K562 (cell line): Measurements from ENCODE around the gene NME7. TPM values are rescaled to one million over a fixed set of nuclear protein-coding genes. Genes with fewer than 3 reads are reported as not detected.

ENCODE experiments used
- ATAC-seq: fragments of 200-7000 bp; cut with Tn5 transposase; 3 replicates; pipeline ENCODE4 v1.9.1; 2020; ENCODE audit warnings: moderate library complexity
- BruUV-seq: library from RNA; stranded (reverse); fragments of 400-500 nt; replicated peaks from 2 replicates; lab custom pipeline; 2021; lab: Mats Ljungman, UMichigan
- CTCF ChIA-PET: fragments of 300-600 bp; formaldehyde crosslinking; extraction: SDS; loops from one replicate; lab custom pipeline; 2021; ENCODE audit warnings: low intra/inter-chr PET ratio; lab: Yijun Ruan, JAX
- POLR2A ChIA-PET: fragments of 300-600, 350-650 bp; sonication (Branson Sonifier 250); formaldehyde crosslinking; extraction: SDS; loops from one replicate; lab custom pipeline; 2021; ENCODE audit warnings: antibody characterized with exemption, inconsistent platforms; lab: Yijun Ruan, JAX
- DNase-seq, 4 experiments: peaks; one replicate each; pipeline versions ENCODE4 v3.0.0 to v3.0.0-alpha.2; 2011 to 2018; ENCODE audit warnings: low spot score in 3 of 4, mixed read lengths in 3 of 4; ENCODE audit errors: extremely low read depth in 1 of 4
- FAIRE-seq: peaks from 2 replicates; lab custom pipeline; 2011; peaks lifted over from hg19 to GRCh38; lab: Jason Lieb, UNC
- H2AFZ ChIP-seq: 2 replicates; pipeline ENCODE4 v1.6.0; 2011; ENCODE audit warnings: low read depth, low read length, control low read depth, inconsistent platforms
- H3K27ac ChIP-seq: fragments of 200-600 bp; 3 replicates; pipeline ENCODE4 v1.8.0; 2011; ENCODE audit warnings: low read depth, mild to moderate bottlenecking, control low read depth, inconsistent platforms, low read length, moderate library complexity, mixed read lengths; ENCODE audit errors: extremely low read depth
- H3K27me3 ChIP-seq, 2 experiments: fragments of 300-600 bp in 1 of 2; 2 replicates in 1 of 2; 3 replicates in 1 of 2; pipeline versions ENCODE4 v1.6.0 to v1.8.0; 2011; ENCODE audit warnings: inconsistent platforms in 2 of 2, low read length in 2 of 2, mild to moderate bottlenecking in 1 of 2, mixed read lengths in 1 of 2, moderate library complexity in 1 of 2; ENCODE audit not compliant: control insufficient read depth in 2 of 2, insufficient read depth in 2 of 2
- H3K36me3 ChIP-seq: fragments of 300-600 bp; 3 replicates; pipeline ENCODE4 v1.8.0; 2011; ENCODE audit warnings: mild to moderate bottlenecking, low read length, inconsistent platforms; ENCODE audit not compliant: control insufficient read depth, insufficient read depth
- H3K4me1 ChIP-seq, 2 experiments: fragments of 200-600 bp in 1 of 2; replicated peaks in 1 of 2; 2 replicates in 1 of 2; 3 replicates in 1 of 2; pipeline versions ENCODE4 v1.5.1 to v1.8.0; 2011; ENCODE audit warnings: inconsistent platforms in 2 of 2, low read length in 2 of 2, mild to moderate bottlenecking in 1 of 2, mixed read lengths in 1 of 2, moderate library complexity in 1 of 2; ENCODE audit not compliant: control insufficient read depth in 2 of 2, insufficient read depth in 2 of 2
- H3K4me2 ChIP-seq: 2 replicates; pipeline ENCODE4 v1.6.1; 2011; ENCODE audit warnings: low read length, control low read depth, inconsistent platforms, mixed read lengths; ENCODE audit not compliant: insufficient read depth
- H3K4me3 ChIP-seq: fragments of 200-600 bp; sonication (generic), shearing (Covaris generic); 2 replicates; pipeline ENCODE4 v1.5.1; 2016; ENCODE audit warnings: control low read depth, inconsistent platforms
- H3K79me2 ChIP-seq: fragments of 200-600 bp; 3 replicates; pipeline ENCODE4 v1.8.0; 2011; ENCODE audit warnings: low read length, inconsistent platforms; ENCODE audit not compliant: control insufficient read depth, insufficient read depth
- H3K9ac ChIP-seq, 2 experiments: 2 replicates each; pipeline versions ENCODE4 v1.6.0 to v1.6.1; 2011; ENCODE audit warnings: low read depth in 2 of 2, low read length in 2 of 2, control low read depth in 1 of 2, inconsistent platforms in 1 of 2, mild to moderate bottlenecking in 1 of 2, mixed read lengths in 1 of 2; ENCODE audit not compliant: insufficient read depth in 1 of 2
- H3K9me1 ChIP-seq: one replicate; pipeline ENCODE4 v1.6.0; 2011; ENCODE audit warnings: inconsistent platforms, mild to moderate bottlenecking, low read length, moderate library complexity; ENCODE audit not compliant: control insufficient read depth, insufficient read depth
- H3K9me3 ChIP-seq: replicated peaks from 2 replicates; pipeline ENCODE4 v1.5.1; 2011; ENCODE audit warnings: low read depth, low read length, inconsistent platforms; ENCODE audit not compliant: control insufficient read depth, insufficient read depth
- H4K20me1 ChIP-seq: replicated peaks from 2 replicates; pipeline ENCODE4 v1.6.1; 2011; ENCODE audit warnings: low read length, inconsistent platforms, mixed read lengths; ENCODE audit not compliant: control insufficient read depth, insufficient read depth
- CBX3 ChIP-seq, 2 experiments: IDR thresholded peaks; 1 replicate in 1 of 2; 2 replicates in 1 of 2; pipeline ENCODE4 v1.6.1; 2012; ENCODE audit warnings: inconsistent platforms in 2 of 2, low read length in 2 of 2, borderline replicate concordance in 1 of 2, control low read depth in 1 of 2
- ILK ChIP-seq: fragments of 450-650 bp; IDR thresholded peaks from 2 replicates; pipeline ENCODE4 v1.6.1; 2016; ENCODE audit warnings: missing genetic modification characterization, low read depth, mild to moderate bottlenecking, missing compliant biosample characterization, moderate library complexity, borderline replicate concordance
- MEIS2 ChIP-seq: fragments of 450-650 bp; IDR thresholded peaks from 2 replicates; pipeline ENCODE4 v1.6.1; 2014; ENCODE audit warnings: mild to moderate bottlenecking; ENCODE audit not compliant: partially characterized antibody
- NR2C2 ChIP-seq, 2 experiments: fragments of 200-800 bp in 1 of 2; sonication (Bioruptor generic) in 1 of 2; sonication (generic) in 1 of 2; formaldehyde crosslinking in 1 of 2; IDR thresholded peaks; 2 replicates each; pipeline versions ENCODE4 v1.6.1 to v1.8.0; 2016 to 2022; ENCODE audit warnings: mild to moderate bottlenecking in 1 of 2, missing compliant biosample characterization in 1 of 2, missing genetic modification characterization in 1 of 2, missing genetic modification reagents in 1 of 2
- POLR2AphosphoS5 ChIP-seq: IDR thresholded peaks from 2 replicates; pipeline ENCODE4 v1.6.1; 2011; ENCODE audit warnings: mild to moderate bottlenecking, low read depth, low read length, moderate library complexity; ENCODE audit not compliant: control insufficient read depth, insufficient read depth
- TEAD4 ChIP-seq, 2 experiments: sonication (generic) in 1 of 2; formaldehyde crosslinking in 1 of 2; IDR thresholded peaks; 2 replicates each; pipeline versions ENCODE4 v1.6.1 to v1.8.0; 2012 to 2022; ENCODE audit warnings: borderline replicate concordance in 1 of 2, inconsistent platforms in 1 of 2, low read length in 1 of 2, mild to moderate bottlenecking in 1 of 2, missing genetic modification reagents in 1 of 2
- VEZF1 ChIP-seq: fragments of 200-800 bp; sonication (Bioruptor generic); IDR thresholded peaks from 2 replicates; pipeline ENCODE4 v1.6.1; 2017; ENCODE audit warnings: missing genetic modification characterization, missing compliant biosample characterization
- ZBED1 ChIP-seq: IDR thresholded peaks from 2 replicates; pipeline ENCODE4 v1.6.1; 2014
- ZFP91 ChIP-seq: sonication (generic); formaldehyde crosslinking; IDR thresholded peaks from 2 replicates; pipeline ENCODE4 v1.8.0; 2022; ENCODE audit warnings: mild to moderate bottlenecking, missing genetic modification reagents
- ZNF175 ChIP-seq: fragments of 200-800 bp; sonication (Bioruptor generic); IDR thresholded peaks from 2 replicates; pipeline ENCODE4 v1.6.1; 2016; ENCODE audit warnings: low read depth, mild to moderate bottlenecking, missing genetic modification characterization, missing compliant biosample characterization
- ZNF316 ChIP-seq: fragments of 450-650 bp; IDR thresholded peaks from 2 replicates; pipeline ENCODE4 v1.6.1; 2016
- ZNF347 ChIP-seq: fragments of 450-650 bp; formaldehyde crosslinking; IDR thresholded peaks from 2 replicates; pipeline ENCODE4 v1.4.0; 2020; ENCODE audit warnings: low read depth, mild to moderate bottlenecking, moderate library complexity
- ZNF518B ChIP-seq: fragments of 250-450 bp; sonication (Bioruptor Pico); IDR thresholded peaks from 2 replicates; pipeline ENCODE4 v1.5.0; 2021; ENCODE audit warnings: mild to moderate bottlenecking, moderate library complexity
- in situ Hi-C: fragments of 300-500 bp; cut with MboI; formaldehyde crosslinking; loops from 4 replicates; pipeline ENCODE4 v1.15.0; 2018; ENCODE audit warnings: inconsistent platforms, mixed read lengths
- intact Hi-C: fragments of 100-400 bp; cut with micrococcal nuclease; formaldehyde crosslinking; loops from 2 replicates; pipeline ENCODE4 v1.14.2; 2022
- polyA plus RNA-seq, 8 experiments: library from polyadenylated mRNA; depleted of rRNA in 4 of 8; stranded (reverse) in 5 of 8; unstranded in 3 of 8; fragments of >200 nt; fragmentation: Nextera tagmentation in 2 of 8; fragmentation: Illumina TruSeq in 1 of 8; extraction: Ambion mirVana in 2 of 8; extraction: Trizol in 1 of 8; gene quantifications; 2 replicates each; pipeline versions ENCODE4 v1.2.1 to v1.2.3, GENCODE V29; 2011 to 2014; ENCODE audit warnings: inconsistent platforms in 1 of 8, missing spikeins in 1 of 8
- total RNA-seq, 7 experiments: library from RNA; depleted of rRNA in 6 of 7; stranded (reverse); fragments of >200 nt in 6 of 7; fragmentation: Illumina TruSeq in 2 of 7; extraction: Trizol in 2 of 7; gene quantifications; 2 replicates each; pipeline versions ENCODE4 v1.2.1 to v1.2.3, GENCODE V29; 2011 to 2021; ENCODE audit warnings: low replicate concordance in 1 of 7

The NME7 gene
- total and polyA plus RNA-seq, 9 of the 15 experiments (the other 6 are each of a cell fraction or from before 2014, with no cell fraction given): 7.9 to 43.2 (median 23.9) TPM

GRCh38 chr1:169327875-169328274 is 39.7 kb downstream of the NME7 start (continued):
- TF ChIP-seq MEIS2 (peak; percentile 58), ILK (tag) (no peak), ZFP91 (CRISPR knock-in tag) (no peak)
- TF ChIP-seq, all 486 proteins: peak for 35

GRCh38 chr1:169326956-169327268 is 40.7 kb downstream of the NME7 start:
- FAIRE-seq (peak; percentile 32), DNase-seq (peak in 2 of 4 experiments; percentile 31 to 69), ATAC-seq (peak; percentile 89)
- peaks cover 0 to 29% of the 10 kb centered on the region in 2 experiments; a peak in 3 of 5 replicates for H3K4me1 ChIP-seq
- H2AFZ ChIP-seq: peak overlapping the region; percentile 83
- no peaks in the 10 kb centered on the region; the same call in 2 of the 3 replicates for H3K79me2 ChIP-seq
- H4K20me1 ChIP-seq: no peaks in the 10 kb centered on the region
- H3K36me3 ChIP-seq: no peaks in the 10 kb centered on the region
- ChIA-PET CTCF (no interaction called here), POLR2A (interaction anchor here (1.3 to 1.9 kb wide), 2 partner anchors 11 to 13 kb away, joined by 3 to 5 read pairs; no protein-coding TSS in a partner anchor)
- intact Hi-C loops (no loop called here), in situ Hi-C loops (no loop called here)
- peak overlapping the region in 1 of 2 experiments; percentile 39; a peak in 1 of 4 replicates for H3K9ac ChIP-seq
- peak overlapping the region; percentile 77 for H3K27ac ChIP-seq
- BruUV-seq: no TSS peak
- no peaks in the 10 kb centered on the region for H3K9me1 ChIP-seq
- H3K9me3 ChIP-seq: peaks cover 8% of the 10 kb centered on the region; the same call in 1 of the 2 replicates
- H3K4me3 ChIP-seq: no peak overlapping the region
- 0 out of 2 replicates have a peak overlapping the region, but pooled peaks have one; percentile 42 for H3K4me2 ChIP-seq
- H3K27me3 ChIP-seq: no peaks in the 10 kb centered on the region
- peak; percentile 25 for TF ChIP-seq ZNF316
- 0 out of 2 replicates have a peak, but pooled peaks have one; percentile 17 for TF ChIP-seq VEZF1 (CRISPR knock-in tag)
- peak; percentile 54; the same call in 1 of the 2 replicates for TF ChIP-seq TEAD4 (IDR thresholded peaks at IDR 0.05; ENCODE audit: low read length)
- no peak for TF ChIP-seq TEAD4 (CRISPR knock-in tag; IDR thresholded peaks at IDR 0.05; ENCODE audit: borderline replicate concordance)
- no peak for TF ChIP-seq ZNF347
- no peak for TF ChIP-seq NR2C2 (CRISPR knock-in tag; IDR thresholded peaks at IDR 0.05)
- TF ChIP-seq NR2C2 (tag; IDR thresholded peaks at IDR 0.05): no peak
- TF ChIP-seq ZNF518B (CRISPR knock-in tag): no peak
- no peak for TF ChIP-seq ZNF175 (CRISPR knock-in tag)
- no peak for TF ChIP-seq ZBED1
- TF ChIP-seq CBX3 (IDR thresholded peaks at IDR 0.05; ENCODE audit: borderline replicate concordance in 1 of 2, low read length in 2 of 2): no peak
- TF ChIP-seq POLR2AphosphoS5: no peak
